Measurements from ENCODE around the gene STK32B.

DNA sequence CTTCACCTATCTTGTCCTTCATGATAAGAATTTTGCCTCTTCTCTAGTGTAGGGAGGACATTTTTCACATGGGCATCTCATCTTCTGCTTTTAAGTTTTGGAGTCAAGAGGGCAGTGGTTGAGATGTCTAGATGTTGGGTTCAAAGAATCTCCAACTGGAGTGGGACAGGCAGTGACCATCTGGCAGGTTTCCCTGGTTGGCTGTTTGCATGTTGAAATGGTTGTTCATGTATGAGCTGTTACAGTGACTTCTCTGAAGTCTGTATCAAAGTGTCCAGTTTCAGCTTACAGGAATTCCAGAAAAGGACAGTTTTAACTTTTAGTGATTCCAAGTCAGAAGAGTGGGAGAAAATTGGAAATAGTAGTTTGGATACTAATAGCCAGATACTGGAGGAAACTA lies 464.4 kb downstream of the STK32B start:
- TF ChIP-seq POLR2A (IDR thresholded peaks at IDR 0.05) = no peak
- TF ChIP-seq, protein P1, sequence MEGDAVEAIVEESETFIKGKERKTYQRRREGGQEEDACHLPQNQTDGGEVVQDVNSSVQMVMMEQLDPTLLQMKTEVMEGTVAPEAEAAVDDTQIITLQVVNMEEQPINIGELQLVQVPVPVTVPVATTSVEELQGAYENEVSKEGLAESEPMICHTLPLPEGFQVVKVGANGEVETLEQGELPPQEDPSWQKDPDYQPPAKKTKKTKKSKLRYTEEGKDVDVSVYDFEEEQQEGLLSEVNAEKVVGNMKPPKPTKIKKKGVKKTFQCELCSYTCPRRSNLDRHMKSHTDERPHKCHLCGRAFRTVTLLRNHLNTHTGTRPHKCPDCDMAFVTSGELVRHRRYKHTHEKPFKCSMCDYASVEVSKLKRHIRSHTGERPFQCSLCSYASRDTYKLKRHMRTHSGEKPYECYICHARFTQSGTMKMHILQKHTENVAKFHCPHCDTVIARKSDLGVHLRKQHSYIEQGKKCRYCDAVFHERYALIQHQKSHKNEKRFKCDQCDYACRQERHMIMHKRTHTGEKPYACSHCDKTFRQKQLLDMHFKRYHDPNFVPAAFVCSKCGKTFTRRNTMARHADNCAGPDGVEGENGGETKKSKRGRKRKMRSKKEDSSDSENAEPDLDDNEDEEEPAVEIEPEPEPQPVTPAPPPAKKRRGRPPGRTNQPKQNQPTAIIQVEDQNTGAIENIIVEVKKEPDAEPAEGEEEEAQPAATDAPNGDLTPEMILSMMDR (IDR thresholded peaks at IDR 0.05) = no peak
- no peak for TF ChIP-seq POLR2AphosphoS5 (IDR thresholded peaks at IDR 0.05)
